HG02840 (cell line): ENCODE data around the gene TMEM117.
"Not testable (repeated sequence)": the region's sequence is repeated elsewhere in the genome, so short reads cannot be mapped to it uniquely, and the experiment has no call there.

ENCODE experiments used
- ATAC-seq: cut with Tn5 transposase; IDR thresholded peaks from one replicate; pipeline ENCODE4 v1.9.1; 2021; ENCODE audit warnings: mild to moderate bottlenecking, moderate library complexity, moderate number of reproducible peaks; ENCODE audit not compliant: unreplicated experiment, low FRiP score

Gene TMEM117

DNA sequence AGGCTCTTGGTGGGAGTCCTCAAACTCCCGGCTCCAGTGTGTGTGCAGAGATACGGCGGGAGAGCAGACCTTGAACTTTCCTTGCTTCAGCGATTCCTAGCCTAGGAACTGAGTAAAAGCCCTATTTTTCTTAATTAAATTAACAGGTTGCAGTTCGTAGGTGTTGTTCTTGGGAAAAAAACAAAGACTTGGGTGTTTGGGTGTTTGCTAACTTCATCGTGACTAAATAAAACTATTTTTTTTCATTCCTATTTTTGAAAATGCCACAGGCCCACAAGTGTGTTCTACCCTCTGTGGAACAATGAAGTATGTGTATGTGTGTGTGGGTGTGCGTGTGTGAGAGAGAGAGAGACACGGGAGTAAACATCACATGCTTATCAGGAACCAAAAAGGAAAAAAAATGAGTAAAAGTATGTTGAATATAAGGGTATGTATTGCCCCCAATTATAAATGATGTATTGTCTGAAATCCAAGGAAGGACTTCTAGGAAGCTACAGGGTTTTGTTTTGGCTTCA, 651 bp downstream of the TMEM117 start:
- peak; percentile 37 for ATAC-seq

DNA sequence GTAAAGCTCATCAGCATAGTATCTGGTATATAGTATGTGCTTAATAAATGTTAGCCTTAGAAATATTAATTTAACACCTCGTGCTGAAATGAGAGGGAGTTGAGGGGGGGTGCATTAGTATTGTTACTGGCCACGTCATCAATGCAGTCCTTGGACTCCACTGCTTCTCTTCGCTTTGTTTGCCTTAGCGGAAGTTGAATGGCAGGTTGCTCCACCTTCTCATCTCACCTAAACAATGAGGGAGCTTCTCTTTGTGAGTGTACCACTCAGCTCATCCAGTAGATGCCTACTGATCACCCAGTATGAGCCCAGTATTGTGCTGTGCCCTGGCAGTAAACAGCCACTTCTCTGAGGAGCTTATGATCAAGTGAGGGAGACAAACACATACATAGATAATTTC, 4.5 kb downstream of the TMEM117 start:
- ATAC-seq: no peak

DNA sequence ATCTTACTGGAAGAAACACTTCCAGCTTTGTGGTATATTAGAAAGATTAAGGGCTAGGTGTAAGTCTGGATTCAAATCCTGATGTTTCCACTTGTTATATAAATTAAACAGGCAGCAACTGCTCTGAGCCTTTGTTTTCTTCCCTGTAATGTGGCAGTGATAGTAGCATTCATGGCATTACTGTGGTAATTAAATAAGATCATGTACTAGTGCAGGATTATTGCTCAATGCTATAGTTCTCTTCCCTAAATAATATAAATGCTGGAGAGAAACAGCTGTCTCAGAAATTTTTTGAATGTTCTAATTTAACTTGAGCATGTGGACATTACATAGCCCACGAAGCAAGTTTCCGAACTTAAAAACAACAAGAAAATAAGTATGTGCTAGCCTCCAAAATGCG, 5.4 kb downstream of the TMEM117 start:
- no peak for ATAC-seq

DNA sequence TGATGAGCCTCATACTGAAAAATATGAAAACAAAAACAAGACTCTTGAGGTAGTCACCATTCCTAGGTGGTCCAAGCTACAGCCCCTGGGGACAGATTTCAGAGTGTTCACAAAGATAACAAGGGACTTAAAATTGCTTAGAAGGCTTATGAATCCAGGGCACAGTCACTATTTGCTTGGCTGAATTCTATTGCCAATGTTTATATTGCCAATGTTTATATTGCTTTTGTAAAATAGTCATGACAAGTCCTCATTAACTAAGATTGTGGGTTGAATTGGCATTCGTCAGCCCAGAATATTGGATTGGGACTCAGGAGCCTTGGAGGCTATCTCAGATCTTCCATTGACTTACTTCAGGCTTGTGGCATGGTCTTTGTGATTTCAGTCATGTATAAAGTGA, 6.4 kb downstream of the TMEM117 start:
- no peak for ATAC-seq

DNA sequence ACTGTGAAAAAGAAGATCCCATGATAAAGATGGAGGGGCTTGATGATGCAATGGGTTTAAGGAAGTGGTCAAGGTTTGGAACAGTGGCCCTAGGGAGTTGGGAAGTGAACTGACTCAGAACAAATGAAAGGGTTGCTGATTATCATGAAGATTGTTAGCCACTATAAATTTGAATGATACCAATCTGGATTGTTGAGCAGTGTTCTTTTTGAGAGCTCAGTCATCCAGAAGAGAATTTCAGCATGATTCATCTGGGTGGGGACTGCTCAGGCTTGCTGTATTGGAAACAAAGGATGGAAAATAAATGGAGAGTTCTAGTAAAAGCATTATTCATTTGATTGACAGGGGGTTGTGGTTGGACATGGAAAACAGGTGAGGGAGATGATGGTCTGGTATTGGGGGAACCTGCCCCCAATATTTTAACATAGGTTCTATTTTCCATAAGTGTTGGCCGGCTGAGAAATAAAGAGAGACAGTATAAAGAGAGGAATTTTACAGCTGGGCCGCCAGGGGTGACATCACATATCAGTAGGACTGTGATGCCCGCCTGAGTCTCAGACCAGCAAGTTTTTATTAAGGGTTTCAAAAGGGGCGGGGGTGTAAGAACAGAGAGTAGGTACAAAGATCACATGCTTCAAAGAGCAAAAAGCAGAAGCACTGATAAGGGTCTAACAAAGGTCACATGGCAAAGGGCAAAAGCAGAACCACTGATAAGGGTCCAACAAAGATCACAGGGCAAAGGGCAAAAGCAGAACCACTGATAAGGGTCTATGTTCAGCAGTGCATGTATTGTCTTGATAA, 11.7 kb downstream of the TMEM117 start:
- not testable (repeated sequence) for ATAC-seq

DNA sequence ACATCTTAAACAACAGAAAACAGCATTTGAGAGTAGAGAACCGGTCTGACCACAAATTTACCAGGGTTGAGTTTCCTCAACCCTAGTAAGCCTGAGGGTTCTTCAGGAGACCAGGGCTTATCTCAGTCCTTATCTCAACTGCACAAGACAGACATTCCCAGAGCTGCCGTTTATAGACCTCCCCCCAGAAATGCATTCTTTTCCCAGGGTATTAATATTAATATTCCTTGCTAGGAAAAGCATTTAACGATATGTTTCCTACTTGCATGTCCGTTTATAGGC, 12.3 kb downstream of the TMEM117 start:
- ATAC-seq: no peak

DNA sequence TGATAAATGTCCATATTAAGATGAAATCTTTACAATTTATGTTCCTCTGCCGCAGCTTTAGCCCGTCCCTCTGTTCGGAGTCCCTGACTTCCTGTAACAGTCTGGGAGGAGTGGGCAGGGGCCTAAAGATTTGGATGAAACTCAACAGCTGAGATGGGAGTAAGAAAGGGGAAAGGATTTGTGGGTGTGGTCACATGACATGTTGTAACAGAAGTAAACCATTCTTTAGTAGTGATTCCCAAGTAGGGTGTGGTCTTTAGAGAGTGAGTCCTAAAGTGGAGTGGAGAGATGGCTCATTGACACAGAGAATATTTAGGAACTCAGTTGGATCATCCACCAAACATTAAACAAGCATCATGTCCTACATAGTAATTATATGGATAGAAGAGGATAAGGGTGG, 12.9 kb downstream of the TMEM117 start:
- no peak for ATAC-seq

DNA sequence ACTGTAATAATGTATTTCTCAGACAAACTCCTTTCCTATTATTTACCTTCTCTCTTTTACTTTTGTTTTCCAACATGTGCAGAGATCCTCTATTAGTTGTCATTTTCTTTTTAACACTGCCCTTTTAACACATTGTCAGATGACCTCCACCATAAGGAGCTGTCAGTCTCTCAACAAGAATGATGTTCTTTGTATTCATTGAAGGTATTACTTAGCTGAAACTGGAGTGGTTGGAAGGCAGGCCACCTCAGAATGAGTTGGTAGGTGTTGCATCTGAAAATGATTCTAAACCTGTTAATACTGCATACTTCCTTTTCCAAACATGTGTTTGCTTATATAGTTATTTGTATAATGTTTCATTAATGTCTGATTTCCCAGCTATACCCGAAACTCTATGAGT, 16.9 kb downstream of the TMEM117 start:
- ATAC-seq: no peak

DNA sequence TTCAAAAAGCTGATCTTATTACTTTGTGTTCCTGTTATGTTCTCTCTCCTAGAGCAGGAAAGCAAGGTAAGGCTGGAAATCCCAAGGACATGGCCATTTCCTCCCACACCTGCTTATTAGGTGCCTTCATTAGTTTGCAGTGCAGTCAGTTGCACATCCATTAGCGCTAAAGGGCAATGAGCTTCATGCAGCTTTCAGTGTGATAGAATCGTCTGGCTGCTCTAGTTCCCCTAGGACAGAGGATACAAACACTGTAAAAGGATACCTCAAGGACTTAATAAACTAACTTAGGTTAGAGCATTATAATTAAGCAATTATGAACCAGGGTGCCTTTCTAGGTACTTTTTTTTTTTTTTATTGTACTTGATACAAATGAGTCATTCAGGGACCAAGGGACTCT, 21.1 kb downstream of the TMEM117 start:
- ATAC-seq: no peak

DNA sequence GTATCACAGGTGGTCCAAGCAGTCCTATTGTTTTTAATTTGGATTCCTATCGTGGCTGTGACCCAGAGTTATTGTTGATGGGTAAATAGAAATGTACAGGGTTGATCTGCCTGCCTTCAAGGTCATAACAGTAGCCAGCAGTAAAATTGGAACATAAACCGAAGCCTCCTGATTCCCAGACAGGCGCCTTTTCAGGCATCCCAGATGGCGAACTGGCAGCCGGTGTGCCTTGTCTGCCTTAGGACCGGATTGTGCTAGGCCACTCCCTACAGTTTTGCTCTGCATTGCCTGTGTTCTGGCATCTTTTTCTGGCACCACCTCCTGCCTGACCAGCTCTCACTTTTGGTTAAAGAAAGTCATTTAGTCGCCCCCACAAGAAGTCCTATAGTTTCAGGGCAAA, 22.2 kb downstream of the TMEM117 start:
- ATAC-seq: no peak

DNA sequence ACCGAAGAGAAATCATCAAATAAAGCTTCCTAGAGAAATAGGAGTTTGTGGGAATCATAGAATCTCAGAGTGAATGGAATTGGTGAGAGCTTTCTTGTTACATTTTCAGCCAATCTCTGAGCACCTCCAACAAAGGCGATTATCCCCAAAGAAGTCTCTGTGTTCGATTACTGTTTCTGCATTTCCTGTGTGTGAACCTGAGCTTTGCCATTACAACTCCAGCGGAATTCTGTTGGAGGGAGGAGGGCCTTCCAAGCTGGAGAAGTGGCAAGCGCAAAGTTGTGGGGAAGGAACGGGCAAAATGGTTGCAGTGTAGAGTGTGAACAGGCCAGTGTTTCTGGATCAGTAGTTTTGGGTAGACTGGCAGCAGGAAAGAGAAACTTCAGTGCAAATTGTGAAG, 23.1 kb downstream of the TMEM117 start:
- no peak for ATAC-seq

DNA sequence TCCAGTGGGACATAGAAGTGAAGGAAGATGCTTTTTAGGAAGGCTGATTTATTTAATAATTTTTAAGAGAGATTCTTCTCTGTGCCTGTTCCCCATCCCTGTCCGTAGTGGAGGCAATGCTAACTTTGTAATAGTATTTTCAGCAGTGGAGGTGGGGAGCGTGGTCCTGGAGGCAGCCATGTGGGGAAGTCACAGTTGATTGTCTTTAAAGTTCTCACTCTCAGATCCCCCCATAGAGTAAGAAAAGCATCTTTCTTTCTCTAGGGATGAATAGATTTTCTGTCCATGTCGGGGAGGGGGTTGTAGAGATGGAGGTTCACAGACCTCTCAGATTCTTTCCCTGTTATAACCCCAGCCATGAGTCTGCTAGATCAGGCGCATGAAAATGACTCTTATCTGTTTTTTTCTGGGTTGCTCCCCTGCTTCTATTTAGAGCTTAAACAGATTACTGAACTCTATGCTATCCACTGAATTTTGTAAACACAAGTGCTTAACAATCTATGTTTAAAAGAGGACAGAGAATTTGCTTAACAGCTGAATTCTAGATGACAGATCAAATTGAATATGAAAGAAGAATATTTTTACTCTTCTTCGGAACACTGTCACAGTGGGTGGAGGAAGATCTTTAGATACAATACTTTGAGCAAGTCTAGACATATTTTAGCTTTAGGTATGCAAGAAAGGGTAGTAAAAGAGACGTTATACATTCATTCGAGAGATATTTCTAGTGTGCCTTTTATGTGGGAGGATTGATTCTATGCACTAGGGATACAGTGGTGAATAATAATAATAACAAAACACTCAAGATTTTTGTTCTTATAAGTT, 25.3 kb downstream of the TMEM117 start:
- ATAC-seq: no peak

DNA sequence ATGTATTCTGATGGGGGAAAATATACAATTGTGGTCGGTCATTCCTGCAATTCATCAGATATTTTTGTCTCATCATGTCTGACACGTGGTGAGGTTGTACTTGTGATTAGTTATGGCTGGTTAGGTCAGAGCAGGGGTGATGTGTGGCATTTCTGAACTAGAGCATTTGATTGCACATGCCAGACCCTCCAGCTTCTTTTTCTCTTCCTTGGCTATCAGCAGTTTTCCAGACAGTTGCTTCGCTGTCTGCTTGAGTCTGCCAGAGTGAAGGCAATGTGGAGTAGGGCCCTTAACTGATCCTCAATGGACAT, 25.9 kb downstream of the TMEM117 start:
- ATAC-seq: no peak

DNA sequence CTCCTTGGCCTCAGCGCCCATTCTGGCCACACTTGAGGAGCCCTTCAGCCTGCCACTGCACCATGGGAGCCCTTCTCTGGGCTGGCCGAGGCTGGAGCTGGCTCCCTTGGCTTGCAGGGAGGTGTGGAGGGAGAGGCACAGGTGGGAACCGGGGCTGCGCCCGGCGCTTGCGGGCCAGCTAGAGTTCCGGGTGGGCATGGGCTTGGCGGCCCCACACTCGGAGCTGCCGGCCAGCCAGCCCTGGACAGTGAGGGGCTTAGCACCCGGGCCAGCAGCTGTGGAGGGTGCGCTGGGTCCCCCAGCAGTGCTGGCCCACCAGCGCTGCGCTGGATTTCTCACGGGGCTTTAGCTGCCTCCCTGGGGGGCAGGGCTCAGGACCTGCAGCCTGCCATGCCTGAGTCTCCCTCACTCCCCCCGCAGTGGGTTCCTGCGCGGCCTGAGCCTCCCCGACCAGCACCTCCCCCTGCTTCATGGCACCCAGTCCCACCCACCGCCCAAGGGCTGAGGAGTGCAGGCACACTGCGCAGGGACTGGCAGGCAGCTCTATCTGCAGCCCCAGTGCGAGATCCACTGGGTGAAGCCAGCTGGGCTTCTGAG, 28.0 kb downstream of the TMEM117 start:
- no peak for ATAC-seq

DNA sequence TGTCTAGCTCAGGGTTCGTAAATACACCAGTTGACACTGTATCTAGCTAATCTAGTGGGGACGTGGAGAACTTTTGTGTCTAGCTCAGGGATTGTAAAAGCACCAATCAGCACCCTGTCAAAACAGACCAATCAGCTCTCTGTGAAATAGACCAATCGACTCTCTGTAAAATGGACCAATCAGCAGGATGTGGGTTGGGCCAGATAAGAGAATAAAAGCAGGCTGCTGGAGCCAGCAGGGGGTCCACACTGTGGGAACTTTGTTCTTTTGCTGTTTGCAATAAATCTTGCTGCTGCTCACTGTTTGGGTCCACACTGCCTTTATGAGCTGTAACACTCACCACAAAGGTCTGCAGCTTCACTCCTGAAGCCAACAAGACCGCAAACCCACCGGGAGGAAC, 28.7 kb downstream of the TMEM117 start:
- not testable (repeated sequence) for ATAC-seq

DNA sequence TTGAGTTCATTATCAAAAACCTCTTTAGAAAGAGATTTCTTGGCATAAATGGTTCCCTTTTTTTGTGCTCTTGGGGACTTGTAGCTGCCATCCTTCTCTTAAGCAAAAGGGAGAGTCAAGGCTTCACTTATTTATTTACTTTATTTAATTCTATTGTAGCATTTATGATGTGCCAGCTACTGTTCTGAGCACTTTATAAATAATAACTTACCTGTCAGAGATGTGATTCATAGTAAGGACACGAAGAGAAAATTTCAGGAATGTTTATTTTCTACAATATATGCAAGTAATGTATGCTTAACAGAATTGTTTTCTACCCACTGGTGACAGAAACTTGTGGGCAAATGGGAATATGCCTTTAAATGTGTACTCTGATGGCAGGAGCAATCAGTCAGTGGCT, 33.3 kb downstream of the TMEM117 start:
- no peak for ATAC-seq

DNA sequence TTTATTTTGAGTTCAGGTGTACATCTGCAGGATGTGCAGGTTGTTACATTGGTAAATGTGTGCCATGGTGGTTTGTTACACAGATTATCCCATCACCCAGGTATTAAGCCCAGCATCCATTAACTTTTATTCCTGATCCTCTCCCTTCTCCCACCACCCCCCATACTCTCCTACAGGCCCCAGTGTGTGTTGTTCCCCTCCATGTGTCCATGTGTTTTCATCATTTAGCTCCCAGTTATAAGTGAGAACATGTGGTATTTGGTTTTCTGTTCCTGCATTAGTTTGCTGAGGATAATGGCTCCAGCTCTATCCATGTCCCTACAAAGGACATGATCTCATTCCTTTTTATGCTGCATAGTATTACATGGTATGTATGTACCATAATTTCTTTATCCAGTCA, 33.9 kb downstream of the TMEM117 start:
- not testable (repeated sequence) for ATAC-seq

DNA sequence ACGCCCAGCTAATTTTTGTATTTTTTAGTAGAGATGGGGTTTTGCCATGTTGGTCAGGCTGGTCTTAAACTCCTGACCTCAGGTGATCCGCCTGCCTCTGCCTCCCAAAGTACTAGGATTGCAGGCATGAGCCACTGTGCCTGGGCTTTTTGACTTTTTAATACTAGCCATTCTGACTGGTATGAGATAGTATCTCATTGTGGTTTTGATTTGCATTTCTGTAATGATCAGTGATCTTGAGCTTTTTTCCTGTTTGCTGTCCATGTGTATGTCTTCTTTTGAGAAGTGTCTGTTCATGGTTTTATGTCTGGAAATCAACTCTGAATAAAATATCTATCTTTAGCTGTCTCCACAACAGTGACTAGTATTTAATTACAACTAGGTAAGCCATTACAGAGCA, 35.4 kb downstream of the TMEM117 start:
- ATAC-seq: not testable (repeated sequence)

DNA sequence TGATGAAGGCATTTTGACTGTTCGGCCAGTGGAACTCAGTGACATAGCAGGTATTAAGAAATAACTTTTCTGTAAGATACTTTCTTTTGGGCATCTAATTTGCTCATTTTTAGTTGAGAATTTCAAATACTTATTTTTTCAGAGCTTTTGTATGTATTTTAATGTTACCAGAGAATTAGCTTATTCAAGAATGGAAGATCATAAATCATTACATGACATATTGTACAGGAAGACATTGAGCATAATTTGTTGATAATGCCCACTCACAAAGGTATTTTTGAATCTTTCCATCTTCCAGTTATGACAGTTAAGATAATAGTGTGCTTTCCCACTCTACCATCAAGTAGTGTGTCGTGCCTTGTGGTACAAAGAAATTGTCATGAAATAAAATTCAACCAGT, 36.5 kb downstream of the TMEM117 start:
- ATAC-seq: no peak

DNA sequence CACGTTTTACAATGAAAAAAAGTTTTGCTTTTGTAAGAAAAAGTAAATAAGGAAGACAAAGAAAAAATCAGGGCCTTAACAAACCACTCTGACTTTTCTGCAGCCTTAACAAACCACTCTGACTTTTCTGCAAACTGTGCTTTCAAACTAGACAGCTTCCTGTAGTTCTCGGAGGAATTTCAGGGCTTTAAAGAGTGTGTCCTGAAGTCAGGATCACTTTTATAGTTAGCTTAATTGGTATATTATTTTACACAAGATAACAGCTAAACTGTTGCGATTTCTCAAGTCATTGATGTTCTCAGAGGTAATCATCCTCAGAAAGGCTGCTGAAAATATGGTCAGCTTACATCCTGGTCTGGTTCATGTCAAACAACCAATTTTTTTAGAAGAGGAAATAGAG, 42.2 kb downstream of the TMEM117 start:
- no peak for ATAC-seq

DNA sequence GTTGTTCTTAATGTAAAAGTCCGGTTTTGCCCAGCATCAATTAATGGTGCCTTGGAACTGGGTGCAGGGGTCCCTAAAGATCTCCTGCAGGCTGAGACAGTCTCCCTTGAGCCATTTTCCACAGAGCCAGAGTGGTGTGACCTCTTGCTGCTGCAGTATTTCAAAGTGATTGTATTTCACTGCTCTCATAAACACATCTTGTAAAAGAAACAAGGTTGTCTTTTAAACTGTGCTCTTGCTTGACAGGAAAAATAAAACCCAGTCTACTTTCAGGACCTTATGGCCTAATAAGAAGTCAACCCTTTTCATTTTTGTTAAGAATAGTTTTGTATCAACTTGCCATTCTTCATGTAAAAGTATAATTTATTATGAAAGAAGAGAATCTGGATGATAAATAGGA, 44.7 kb downstream of the TMEM117 start:
- ATAC-seq: no peak
